HUES48 (cell line): ENCODE results near the gene SH3RF3.

Experiments used
- H3K27ac ChIP-seq: one replicate; pipeline ENCODE4 v1.7.0; 2013; ENCODE audit warnings: low read depth, low read length, inconsistent platforms
- H3K27me3 ChIP-seq: 2 replicates; pipeline ENCODE4 v1.6.1; 2013; ENCODE audit warnings: mild to moderate bottlenecking, low read length; ENCODE audit not compliant: control insufficient read depth, insufficient read depth
- H3K36me3 ChIP-seq: 2 replicates; pipeline ENCODE4 v1.6.1; 2013; ENCODE audit warnings: low read length; ENCODE audit not compliant: control insufficient read depth, insufficient read depth
- H3K4me1 ChIP-seq: 2 replicates; pipeline ENCODE4 v1.6.1; 2013; ENCODE audit warnings: mild to moderate bottlenecking, low read length; ENCODE audit not compliant: control insufficient read depth, insufficient read depth
- H3K4me3 ChIP-seq: 2 replicates; pipeline ENCODE4 v1.5.1; 2013; ENCODE audit warnings: mild to moderate bottlenecking, low read depth, low read length
- H3K9ac ChIP-seq: 2 replicates; pipeline ENCODE4 v1.6.1; 2013; ENCODE audit warnings: mild to moderate bottlenecking, low read depth, low read length, moderate library complexity
- H3K9me3 ChIP-seq: 2 replicates; pipeline ENCODE4 v1.6.1; 2013; ENCODE audit warnings: low read length; ENCODE audit not compliant: control insufficient read depth, insufficient read depth

The SH3RF3 gene

DNA sequence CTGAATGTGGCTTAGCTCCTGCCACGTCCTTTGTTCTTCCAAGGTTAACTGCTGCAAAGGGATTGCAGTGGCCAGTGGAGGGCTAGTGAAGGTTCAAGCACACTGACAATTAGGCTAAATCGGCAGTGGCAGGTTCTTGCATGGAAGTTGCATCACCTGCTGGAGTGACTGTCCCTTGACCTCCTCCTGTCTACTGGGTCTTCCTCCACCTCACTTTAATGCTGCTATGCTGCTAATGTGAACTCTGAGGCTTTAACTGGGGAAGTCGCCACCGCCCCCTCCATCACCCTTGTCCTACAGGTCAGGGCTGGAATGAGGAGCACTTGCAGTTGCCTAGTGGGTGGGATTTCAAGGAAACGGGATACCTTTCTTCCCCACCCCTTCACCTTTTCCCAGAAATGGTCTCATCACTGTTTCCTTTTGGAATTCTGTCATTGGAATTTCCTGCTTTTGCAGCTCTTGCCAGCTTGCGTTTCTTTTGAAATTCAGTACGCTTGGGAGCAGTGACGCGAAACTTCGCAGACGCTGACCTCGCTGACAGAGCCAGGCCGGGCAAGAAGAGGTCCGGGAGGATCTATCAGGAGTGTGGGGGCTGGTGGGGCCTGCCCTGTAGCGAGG, 150.3 kb downstream of the SH3RF3 start:
- no peak overlapping the region for H3K9ac ChIP-seq
- H3K27me3 ChIP-seq = no peaks in the 10 kb centered on the region
- H3K36me3 ChIP-seq = no peaks in the 10 kb centered on the region
- H3K4me3 ChIP-seq = no peak overlapping the region
- H3K4me1 ChIP-seq = peaks cover 7% of the 10 kb centered on the region
- no peaks in the 10 kb centered on the region for H3K9me3 ChIP-seq
- H3K27ac ChIP-seq = no peak overlapping the region

DNA sequence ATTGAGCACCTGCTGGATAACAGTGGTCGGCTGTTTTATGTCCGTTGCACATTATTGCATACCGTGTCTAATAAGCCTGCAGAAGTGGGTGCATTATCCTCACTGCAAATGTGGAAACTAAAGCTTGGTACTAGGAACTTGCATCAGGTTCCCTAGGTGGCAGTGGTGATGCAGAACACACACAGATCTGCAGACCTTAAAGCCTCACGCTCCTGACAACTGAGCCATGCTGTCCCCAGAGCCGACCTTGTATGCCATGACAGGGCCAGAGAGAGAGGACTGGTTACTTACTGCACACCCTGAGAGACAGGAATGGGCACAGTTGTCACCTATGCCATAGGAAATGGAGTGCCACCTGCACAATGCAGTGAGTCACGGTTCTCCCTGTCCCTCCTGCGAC, 151.8 kb downstream of the SH3RF3 start:
- Histone ChIP-seq H3K4me3 (no peak overlapping the region), H3K27ac (no peak overlapping the region), H3K36me3 (no peaks in the 10 kb centered on the region), H3K9me3 (no peaks in the 10 kb centered on the region), H3K4me1 (peaks cover 7% of the 10 kb centered on the region), H3K27me3 (no peaks in the 10 kb centered on the region), H3K9ac (no peak overlapping the region)

DNA sequence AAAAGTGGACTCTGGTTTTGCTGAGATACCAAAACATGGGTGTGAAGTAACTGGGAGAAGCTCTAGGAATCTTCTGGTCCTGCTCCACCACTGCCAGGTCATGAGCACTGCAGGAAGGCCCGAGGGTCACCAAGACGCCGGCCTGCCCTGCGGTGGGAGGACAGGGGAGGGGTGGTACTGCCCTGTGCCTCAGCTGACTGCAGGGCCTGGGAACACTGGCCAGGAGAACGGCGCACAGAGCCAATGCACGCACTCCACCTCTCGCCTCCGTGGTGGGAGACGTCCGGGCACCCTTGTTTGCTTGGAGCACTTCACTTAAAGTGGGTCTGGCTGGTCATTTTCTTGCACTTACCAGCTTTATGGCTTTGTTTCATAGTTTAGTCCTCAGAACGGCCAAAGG, 153.4 kb downstream of the SH3RF3 start:
- H3K27me3 ChIP-seq = no peaks in the 10 kb centered on the region
- no peak overlapping the region for H3K9ac ChIP-seq
- H3K27ac ChIP-seq = no peak overlapping the region
- H3K36me3 ChIP-seq = no peaks in the 10 kb centered on the region
- H3K4me3 ChIP-seq = no peak overlapping the region
- no peaks in the 10 kb centered on the region for H3K9me3 ChIP-seq
- H3K4me1 ChIP-seq = peaks cover 7% of the 10 kb centered on the region

DNA sequence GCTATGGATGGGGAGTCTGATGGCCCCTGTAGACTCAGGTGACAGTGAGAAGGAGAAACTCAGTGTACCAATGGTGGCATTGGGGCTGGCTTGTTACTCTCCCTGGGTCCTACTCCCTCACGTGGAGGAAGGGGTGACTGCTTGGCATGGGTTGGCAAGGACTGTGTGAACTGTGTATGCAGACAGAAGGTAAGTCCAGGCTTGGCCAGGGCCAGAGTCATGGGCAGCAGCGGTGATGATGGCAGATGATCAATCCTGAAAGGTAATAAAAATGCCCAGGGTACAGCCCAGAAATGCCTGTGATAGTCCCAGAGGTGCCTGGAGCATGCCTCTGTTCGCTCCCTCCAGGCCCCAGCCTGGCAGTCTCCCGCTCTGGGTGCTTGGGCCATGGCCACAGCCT, 153.9 kb downstream of the SH3RF3 start:
- peaks cover 7% of the 10 kb centered on the region for H3K4me1 ChIP-seq
- H3K9ac ChIP-seq = no peak overlapping the region
- H3K27ac ChIP-seq = no peak overlapping the region
- no peak overlapping the region for H3K4me3 ChIP-seq
- no peaks in the 10 kb centered on the region for H3K9me3 ChIP-seq
- no peaks in the 10 kb centered on the region for H3K27me3 ChIP-seq
- no peaks in the 10 kb centered on the region for H3K36me3 ChIP-seq

DNA sequence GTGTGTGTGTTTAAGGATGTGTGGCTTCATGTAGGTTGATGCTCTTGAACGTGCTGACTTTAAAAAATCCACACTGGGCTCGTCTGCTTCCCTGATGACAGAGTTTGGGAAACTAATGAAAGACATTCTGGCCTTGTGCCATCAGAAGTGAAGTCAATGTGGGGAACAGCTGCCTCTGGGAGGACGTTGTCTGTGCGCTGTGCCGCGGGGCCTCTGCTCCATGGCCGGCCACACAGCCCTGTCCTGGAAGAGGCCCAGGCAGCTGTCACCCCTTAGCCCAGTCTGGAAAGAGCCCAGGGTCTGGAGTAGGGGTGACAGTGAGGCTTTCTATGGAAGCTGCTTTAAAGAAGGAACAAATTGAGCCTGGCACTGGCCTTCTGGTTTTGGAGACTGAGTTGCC, 155.8 kb downstream of the SH3RF3 start:
- Histone ChIP-seq H3K4me3 (no peak overlapping the region), H3K27ac (no peak overlapping the region), H3K27me3 (no peaks in the 10 kb centered on the region), H3K36me3 (no peaks in the 10 kb centered on the region), H3K4me1 (peaks cover 7% of the 10 kb centered on the region), H3K9ac (no peak overlapping the region), H3K9me3 (no peaks in the 10 kb centered on the region)

DNA sequence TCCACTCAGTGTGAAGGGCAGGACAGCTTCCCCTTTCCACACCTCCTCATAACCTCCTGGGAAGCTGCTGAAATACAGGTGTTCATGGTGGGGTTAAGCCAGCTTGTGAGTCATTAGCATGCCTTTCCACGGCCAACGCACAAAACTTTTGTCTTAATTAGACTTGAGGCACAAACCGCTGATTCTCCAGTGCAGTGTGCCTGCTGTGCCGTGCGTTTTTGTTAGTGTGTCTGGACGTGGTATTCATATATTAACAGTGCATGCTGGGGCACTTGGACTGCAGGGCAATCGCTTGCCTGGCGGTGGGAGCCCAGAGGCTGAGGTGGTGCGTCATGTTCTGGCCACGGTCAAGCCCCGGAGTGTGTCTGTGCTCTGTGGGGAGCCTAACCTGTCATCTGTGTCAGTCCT, 156.2 kb downstream of the SH3RF3 start:
- H3K36me3 ChIP-seq = no peaks in the 10 kb centered on the region
- no peaks in the 10 kb centered on the region for H3K9me3 ChIP-seq
- no peak overlapping the region for H3K9ac ChIP-seq
- no peak overlapping the region for H3K4me3 ChIP-seq
- no peak overlapping the region for H3K27ac ChIP-seq
- no peaks in the 10 kb centered on the region for H3K27me3 ChIP-seq
- H3K4me1 ChIP-seq = peaks cover 11% of the 10 kb centered on the region

DNA sequence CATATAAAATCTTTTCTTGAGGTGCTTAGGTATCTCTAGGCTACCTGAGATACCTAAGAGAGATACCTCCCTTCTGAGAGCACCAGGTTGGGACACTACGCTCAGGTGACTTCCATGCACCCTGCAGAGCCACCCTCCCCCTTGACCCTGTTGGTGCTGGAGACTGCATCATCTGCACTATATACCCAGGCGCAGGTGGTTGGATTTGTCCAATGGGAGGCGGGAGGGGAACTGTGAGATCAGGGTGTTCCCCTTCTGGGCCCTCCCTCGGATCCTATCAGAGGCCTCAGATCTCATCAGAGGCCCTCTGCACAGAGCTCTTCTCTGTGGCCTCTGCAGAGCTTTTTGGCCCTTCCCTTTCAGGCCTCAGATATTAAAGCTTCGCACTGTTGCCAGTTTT, 158.4 kb downstream of the SH3RF3 start:
- Histone ChIP-seq H3K36me3 (no peaks in the 10 kb centered on the region), H3K27me3 (no peaks in the 10 kb centered on the region), H3K9ac (no peak overlapping the region), H3K4me3 (no peak overlapping the region), H3K4me1 (peaks cover 13% of the 10 kb centered on the region), H3K9me3 (no peaks in the 10 kb centered on the region), H3K27ac (no peak overlapping the region)

DNA sequence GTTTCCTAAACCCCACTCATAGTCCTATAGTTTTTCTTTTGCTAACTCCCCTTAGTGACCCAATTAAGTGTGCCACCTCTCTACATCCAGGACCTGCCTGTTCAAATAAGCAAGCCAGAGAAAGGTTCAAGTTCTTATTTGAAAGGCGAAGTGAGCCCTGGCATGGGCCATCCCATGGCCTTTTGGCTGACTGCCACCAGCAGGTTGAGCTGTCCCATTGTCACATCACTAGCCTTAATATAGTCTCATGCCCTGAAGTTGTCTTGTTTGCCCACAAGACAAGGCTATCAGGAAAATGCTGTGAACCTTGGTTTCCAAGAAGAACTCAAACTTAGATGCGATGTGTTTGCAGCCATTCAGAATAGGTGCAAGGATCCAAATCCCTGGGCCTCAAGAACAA, 158.8 kb downstream of the SH3RF3 start:
- Histone ChIP-seq H3K9me3 (no peaks in the 10 kb centered on the region), H3K4me3 (no peak overlapping the region), H3K36me3 (no peaks in the 10 kb centered on the region), H3K4me1 (peaks cover 13% of the 10 kb centered on the region), H3K9ac (no peak overlapping the region), H3K27me3 (no peaks in the 10 kb centered on the region), H3K27ac (no peak overlapping the region)

DNA sequence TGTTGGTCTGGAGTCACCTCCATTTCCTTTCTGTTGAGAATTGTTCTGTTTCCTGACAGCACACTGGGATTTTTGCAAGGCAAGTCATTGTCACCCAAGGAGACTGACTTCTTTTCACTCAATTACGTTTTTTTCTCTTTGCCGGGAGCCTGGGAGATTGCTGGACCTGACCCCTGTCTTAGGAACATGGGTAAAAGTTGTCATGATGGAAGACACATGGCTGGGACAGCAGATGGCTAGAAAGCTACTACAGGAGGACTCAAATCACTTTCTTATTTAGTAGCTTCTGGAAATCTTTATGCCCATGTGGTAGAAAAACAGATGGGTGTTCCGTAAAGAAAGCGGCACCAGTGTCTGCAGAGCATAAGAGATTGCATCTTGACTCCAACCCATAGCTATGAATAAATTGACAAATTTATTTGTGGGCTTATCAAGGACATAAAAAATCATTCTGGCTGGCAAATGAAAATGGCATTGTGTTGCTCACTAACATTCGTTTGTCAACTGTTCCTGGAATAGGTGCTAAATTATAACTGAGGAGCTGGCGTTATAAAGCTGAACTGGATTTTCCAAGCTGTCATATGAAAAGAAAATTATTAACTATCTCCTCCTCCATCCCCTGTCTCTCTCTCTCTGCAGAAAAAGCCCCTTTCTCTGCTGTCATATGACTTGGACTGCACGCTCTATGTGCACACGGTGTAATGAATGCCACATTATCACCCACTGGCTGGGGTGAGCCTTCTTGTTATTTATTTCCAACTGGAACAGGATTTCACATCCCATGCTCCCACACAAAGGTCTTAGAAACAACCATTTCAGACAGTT, 159.8 kb downstream of the SH3RF3 start:
- H3K4me1 ChIP-seq = peaks cover 13% of the 10 kb centered on the region
- H3K4me3 ChIP-seq = no peak overlapping the region
- H3K36me3 ChIP-seq = no peaks in the 10 kb centered on the region
- no peak overlapping the region for H3K9ac ChIP-seq
- no peak overlapping the region for H3K27ac ChIP-seq
- no peaks in the 10 kb centered on the region for H3K9me3 ChIP-seq
- no peaks in the 10 kb centered on the region for H3K27me3 ChIP-seq

DNA sequence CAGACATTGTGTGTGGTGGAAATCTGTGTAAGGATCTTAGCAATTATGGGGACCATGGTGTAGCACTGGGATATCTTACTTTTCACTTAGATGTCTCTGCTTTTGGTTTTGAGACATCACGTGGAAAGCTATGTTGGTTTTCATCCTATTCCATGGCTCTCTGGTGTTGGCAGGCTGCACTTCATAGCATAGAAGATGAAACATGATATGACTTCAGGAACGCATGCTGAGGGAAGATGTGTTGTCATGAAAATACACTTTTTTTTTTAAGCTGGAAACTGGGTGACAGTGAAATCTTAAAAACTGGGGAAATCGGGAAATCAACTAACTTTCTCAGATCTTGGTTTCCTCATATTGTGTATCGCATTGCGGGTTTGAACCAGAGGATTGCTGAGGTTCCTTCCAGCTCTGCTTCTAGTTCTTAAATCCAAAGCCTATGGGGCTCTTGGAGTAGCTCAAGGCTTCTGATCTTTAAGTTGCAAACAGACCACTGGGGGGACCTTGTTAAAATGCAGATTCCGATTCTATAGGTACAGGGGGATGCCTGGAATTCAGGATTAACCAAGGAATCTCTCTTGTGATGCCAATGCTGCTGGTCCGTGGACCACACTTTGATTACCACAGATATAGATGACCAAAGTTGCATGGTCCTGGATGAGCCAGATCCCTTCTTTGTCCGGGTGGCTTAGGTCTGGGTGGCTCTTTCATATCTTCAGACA, 160.7 kb downstream of the SH3RF3 start:
- H3K9me3 ChIP-seq = no peaks in the 10 kb centered on the region
- H3K27ac ChIP-seq = no peak overlapping the region
- no peak overlapping the region for H3K9ac ChIP-seq
- no peaks in the 10 kb centered on the region for H3K27me3 ChIP-seq
- no peak overlapping the region for H3K4me3 ChIP-seq
- H3K4me1 ChIP-seq = peaks cover 13% of the 10 kb centered on the region
- no peaks in the 10 kb centered on the region for H3K36me3 ChIP-seq
